ENCODE results near the gene RND3.

RND3 gene

DNA sequence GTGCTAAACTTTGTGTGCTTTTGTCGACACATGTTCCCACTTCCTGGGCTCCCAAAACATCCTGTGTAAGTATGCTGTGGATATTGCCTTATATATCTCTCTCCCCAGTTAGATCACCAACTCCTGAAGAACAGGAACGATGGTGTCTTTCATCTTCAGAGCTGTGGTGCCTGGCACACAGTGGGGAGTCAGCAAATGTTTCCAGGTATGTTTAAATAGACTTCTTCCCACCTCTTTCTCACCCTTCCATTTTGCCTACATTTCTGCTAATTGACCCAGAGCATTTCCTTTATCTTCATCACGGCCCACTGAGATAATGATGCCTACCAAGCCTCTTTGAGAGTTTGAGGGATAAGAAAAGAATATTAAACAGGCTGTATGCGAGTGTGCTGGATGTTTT lies 60.7 kb downstream of the RND3 start:
- no peaks in the 10 kb centered on the region for H3K9me3 ChIP-seq
- H3K4me1 ChIP-seq (ENCODE audit: control insufficient read depth in 1 of 2, insufficient read depth in 1 of 2, low read depth in 1 of 2, low read length in 1 of 2), result no peaks in the 10 kb centered on the region
- H3K27ac ChIP-seq, result no peak overlapping the region
- no peaks in the 10 kb centered on the region for H3K27me3 ChIP-seq
- H3K4me3 ChIP-seq (ENCODE audit: low read depth in 1 of 2, low read length in 1 of 2), result no peak overlapping the region
- H3K36me3 ChIP-seq, result no peaks in the 10 kb centered on the region
- TF ChIP-seq, protein P1, sequence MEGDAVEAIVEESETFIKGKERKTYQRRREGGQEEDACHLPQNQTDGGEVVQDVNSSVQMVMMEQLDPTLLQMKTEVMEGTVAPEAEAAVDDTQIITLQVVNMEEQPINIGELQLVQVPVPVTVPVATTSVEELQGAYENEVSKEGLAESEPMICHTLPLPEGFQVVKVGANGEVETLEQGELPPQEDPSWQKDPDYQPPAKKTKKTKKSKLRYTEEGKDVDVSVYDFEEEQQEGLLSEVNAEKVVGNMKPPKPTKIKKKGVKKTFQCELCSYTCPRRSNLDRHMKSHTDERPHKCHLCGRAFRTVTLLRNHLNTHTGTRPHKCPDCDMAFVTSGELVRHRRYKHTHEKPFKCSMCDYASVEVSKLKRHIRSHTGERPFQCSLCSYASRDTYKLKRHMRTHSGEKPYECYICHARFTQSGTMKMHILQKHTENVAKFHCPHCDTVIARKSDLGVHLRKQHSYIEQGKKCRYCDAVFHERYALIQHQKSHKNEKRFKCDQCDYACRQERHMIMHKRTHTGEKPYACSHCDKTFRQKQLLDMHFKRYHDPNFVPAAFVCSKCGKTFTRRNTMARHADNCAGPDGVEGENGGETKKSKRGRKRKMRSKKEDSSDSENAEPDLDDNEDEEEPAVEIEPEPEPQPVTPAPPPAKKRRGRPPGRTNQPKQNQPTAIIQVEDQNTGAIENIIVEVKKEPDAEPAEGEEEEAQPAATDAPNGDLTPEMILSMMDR (IDR thresholded peaks at IDR 0.05), result no peak

DNA sequence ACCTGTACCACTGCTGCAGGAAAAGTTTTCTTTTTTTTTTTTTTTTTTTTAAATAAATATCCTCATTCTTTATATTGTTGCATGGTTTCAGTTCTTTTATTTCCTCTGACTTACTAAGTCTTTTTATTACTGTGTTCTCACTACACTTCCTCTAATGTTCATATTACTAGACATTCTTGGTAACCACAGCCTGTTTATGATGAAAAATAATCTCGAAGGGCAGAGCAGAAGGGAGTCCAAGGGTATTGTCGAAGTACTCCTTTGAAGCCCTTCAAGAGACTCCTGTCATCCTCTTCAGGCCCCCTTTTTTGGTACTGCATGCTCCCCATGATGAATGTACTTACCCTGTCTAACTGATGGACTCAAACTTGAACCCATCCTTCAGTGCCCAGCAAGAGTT lies 61.2 kb downstream of the RND3 start:
- H3K27me3 ChIP-seq, result no peaks in the 10 kb centered on the region
- H3K9me3 ChIP-seq, result no peaks in the 10 kb centered on the region
- no peak overlapping the region for H3K4me3 ChIP-seq (ENCODE audit: low read depth in 1 of 2, low read length in 1 of 2)
- H3K27ac ChIP-seq, result no peak overlapping the region
- TF ChIP-seq, protein P1 (IDR thresholded peaks at IDR 0.05), result no peak
- H3K36me3 ChIP-seq, result no peaks in the 10 kb centered on the region
- H3K4me1 ChIP-seq (ENCODE audit: control insufficient read depth in 1 of 2, insufficient read depth in 1 of 2, low read depth in 1 of 2, low read length in 1 of 2), result no peaks in the 10 kb centered on the region

DNA sequence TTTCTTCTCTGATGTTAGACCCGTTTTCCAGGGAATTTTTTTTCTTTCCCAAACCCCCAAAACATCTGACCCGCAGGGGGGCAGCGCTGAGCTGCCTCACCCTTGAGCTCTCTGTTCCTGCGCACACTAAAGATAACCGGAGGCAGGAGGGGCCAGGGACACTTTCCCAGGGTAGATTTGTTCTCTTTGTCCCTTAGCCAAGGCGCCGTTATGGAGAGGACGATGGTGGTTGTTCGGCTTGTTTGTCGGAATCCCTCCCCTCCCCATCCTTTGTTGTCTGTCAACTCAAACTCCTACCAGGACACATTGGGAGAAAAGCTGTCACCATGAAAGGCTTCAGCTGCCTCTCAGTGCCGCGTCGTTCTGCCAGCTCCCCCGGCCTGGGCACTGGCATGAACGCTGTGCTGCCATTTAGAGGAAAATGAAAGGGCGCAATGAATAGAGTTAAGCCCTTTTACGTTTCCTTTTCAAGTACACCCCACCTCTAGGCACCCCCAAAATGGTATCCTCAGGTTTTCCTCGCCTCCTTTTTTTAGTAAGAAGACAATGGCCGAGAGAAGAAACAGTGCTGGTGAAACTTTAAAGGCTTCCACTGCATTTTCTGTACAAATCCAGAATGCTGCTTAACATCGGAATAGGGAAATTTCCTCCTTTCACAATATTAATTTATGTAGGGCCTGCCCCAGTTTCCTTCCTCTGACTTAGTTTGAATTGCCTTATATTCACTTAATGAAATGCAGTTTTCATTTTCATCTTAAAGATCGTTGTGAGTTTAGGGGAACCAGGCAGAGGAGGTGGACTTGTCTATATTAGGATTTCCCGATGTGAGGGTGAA lies 62.1 kb downstream of the RND3 start:
- no peaks in the 10 kb centered on the region for H3K4me1 ChIP-seq (ENCODE audit: control insufficient read depth in 1 of 2, insufficient read depth in 1 of 2, low read depth in 1 of 2, low read length in 1 of 2)
- H3K4me3 ChIP-seq (ENCODE audit: low read depth in 1 of 2, low read length in 1 of 2), result no peak overlapping the region
- no peaks in the 10 kb centered on the region for H3K27me3 ChIP-seq
- H3K9me3 ChIP-seq, result no peaks in the 10 kb centered on the region
- no peak overlapping the region for H3K27ac ChIP-seq
- TF ChIP-seq, protein P1 (IDR thresholded peaks at IDR 0.05), result no peak
- H3K36me3 ChIP-seq, result no peaks in the 10 kb centered on the region

DNA sequence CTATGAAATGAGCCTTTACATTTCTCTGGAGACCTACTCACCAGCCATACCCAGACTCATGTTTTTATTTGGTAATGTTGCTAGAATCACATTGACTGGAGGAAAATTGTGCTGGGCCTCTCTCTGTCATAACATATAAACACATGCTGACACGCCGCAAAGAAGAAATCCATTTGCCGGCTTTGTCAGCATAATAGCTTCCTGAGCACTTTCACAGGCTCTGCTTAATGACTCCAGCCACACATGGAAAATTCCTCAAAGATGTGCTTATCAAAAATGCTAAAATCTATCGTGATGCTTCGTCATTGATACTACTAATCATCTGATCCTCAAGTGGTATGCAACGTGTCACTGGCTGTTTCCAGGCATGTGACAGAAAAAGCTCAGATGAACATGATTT lies 63.1 kb downstream of the RND3 start:
- Histone ChIP-seq H3K27ac (no peak overlapping the region), H3K4me3 (ENCODE audit: low read depth in 1 of 2, low read length in 1 of 2) (no peak overlapping the region)

DNA sequence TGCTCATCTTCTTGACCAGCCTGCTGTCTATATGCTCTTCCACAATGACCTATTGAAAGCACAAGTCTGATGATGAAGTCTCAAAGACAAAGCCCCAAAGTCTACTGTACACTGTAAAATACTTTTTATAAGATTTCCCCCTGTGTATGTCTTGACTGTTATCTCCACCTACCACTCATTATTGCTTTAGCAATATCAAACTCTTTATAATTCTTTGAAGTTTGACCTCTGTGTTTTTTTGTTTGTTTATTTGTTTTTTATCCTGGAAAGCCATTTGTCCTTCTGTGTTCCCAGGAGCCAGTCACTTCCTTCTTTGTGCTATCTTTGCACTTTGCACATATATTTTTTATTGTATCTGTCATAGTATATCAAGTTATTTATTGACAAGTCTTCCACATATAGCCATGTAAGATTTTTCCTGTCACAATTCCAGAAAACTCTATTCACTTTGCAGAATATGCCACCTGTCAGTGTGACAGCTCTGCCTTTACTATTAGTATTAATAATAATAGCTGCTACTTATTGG lies 66.3 kb downstream of the RND3 start:
- no peaks in the 10 kb centered on the region for H3K36me3 ChIP-seq
- H3K4me3 ChIP-seq (ENCODE audit: low read depth in 1 of 2, low read length in 1 of 2), result no peak overlapping the region
- TF ChIP-seq, protein P1 (IDR thresholded peaks at IDR 0.05), result no peak
- no peak overlapping the region for H3K27ac ChIP-seq
- H3K4me1 ChIP-seq (ENCODE audit: control insufficient read depth in 1 of 2, insufficient read depth in 1 of 2, low read depth in 1 of 2, low read length in 1 of 2), result no peaks in the 10 kb centered on the region
- no peaks in the 10 kb centered on the region for H3K9me3 ChIP-seq
- H3K27me3 ChIP-seq, result no peaks in the 10 kb centered on the region

More for the DNA sequence above, 63.1 kb downstream of the RND3 start:
- no peaks in the 10 kb centered on the region for H3K27me3 ChIP-seq
- no peaks in the 10 kb centered on the region for H3K9me3 ChIP-seq
- no peaks in the 10 kb centered on the region for H3K4me1 ChIP-seq (ENCODE audit: control insufficient read depth in 1 of 2, insufficient read depth in 1 of 2, low read depth in 1 of 2, low read length in 1 of 2)
- H3K36me3 ChIP-seq, result no peaks in the 10 kb centered on the region
- TF ChIP-seq, protein P1 (IDR thresholded peaks at IDR 0.05), result no peak
